ENCODE results near the gene PNMA8A.

The PNMA8A gene

GRCh38 chr19:46452186-46452585 lies 19.2 kb downstream of the PNMA8A start:
- H3K27ac ChIP-seq (ENCODE audit: insufficient read depth, low read length, poor library complexity, severe bottlenecking), result no peak overlapping the region

DNA sequence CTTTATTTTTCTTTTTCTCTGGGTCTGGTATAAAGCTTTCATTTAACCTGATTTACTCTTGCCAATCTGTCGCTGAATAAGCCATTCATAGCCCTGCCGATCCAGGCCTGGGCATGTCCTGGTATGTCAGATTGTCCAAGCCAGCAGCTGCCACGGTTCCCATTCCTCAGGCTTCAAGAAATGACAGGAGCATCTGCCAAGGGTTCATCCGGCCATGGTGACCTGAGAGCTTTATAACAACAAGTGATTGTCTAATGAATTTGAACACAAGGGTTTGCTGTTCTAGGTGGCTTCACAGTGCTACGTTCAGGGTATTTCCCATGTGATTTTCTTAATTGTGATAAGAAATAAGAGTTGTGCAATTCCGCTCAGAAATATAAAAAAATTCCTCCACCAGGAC lies 20.0 kb downstream of the PNMA8A start:
- no peak overlapping the region for H3K4me3 ChIP-seq (ENCODE audit: insufficient read depth, low read depth, low read length, poor library complexity, severe bottlenecking)
- no peak overlapping the region for H3K27ac ChIP-seq (ENCODE audit: insufficient read depth, low read length, poor library complexity, severe bottlenecking)
- H3K27me3 ChIP-seq (replicated peaks; ENCODE audit: control insufficient read depth, insufficient read depth, low read length, poor library complexity, severe bottlenecking), result no peaks in the 10 kb centered on the region
- DNase-seq, result no peak
- no peaks in the 10 kb centered on the region for H3K9me3 ChIP-seq (ENCODE audit: control insufficient read depth, low read length)
- H3K4me1 ChIP-seq (ENCODE audit: control insufficient read depth, insufficient read depth, low read length, poor library complexity, severe bottlenecking), result no peaks in the 10 kb centered on the region
- H3K36me3 ChIP-seq (ENCODE audit: control insufficient read depth, insufficient read depth, low read length), result no peaks in the 10 kb centered on the region

More at GRCh38 chr19:46452186-46452585, 19.2 kb downstream of the PNMA8A start:
- Histone ChIP-seq H3K4me1 (ENCODE audit: control insufficient read depth, insufficient read depth, low read length, poor library complexity, severe bottlenecking) (no peaks in the 10 kb centered on the region), H3K4me3 (ENCODE audit: insufficient read depth, low read depth, low read length, poor library complexity, severe bottlenecking) (no peak overlapping the region), H3K36me3 (ENCODE audit: control insufficient read depth, insufficient read depth, low read length) (no peaks in the 10 kb centered on the region), H3K27me3 (replicated peaks; ENCODE audit: control insufficient read depth, insufficient read depth, low read length, poor library complexity, severe bottlenecking) (no peaks in the 10 kb centered on the region), H3K9me3 (ENCODE audit: control insufficient read depth, low read length) (no peaks in the 10 kb centered on the region)
- no peak for DNase-seq

- Histone ChIP-seq H3K4me1 (ENCODE audit: control insufficient read depth, insufficient read depth, low read length, poor library complexity, severe bottlenecking) (no peaks in the 10 kb centered on the region), H3K27me3 (replicated peaks; ENCODE audit: control insufficient read depth, insufficient read depth, low read length, poor library complexity, severe bottlenecking) (no peaks in the 10 kb centered on the region), H3K36me3 (ENCODE audit: control insufficient read depth, insufficient read depth, low read length) (no peaks in the 10 kb centered on the region), H3K4me3 (ENCODE audit: insufficient read depth, low read depth, low read length, poor library complexity, severe bottlenecking) (no peak overlapping the region), H3K9me3 (ENCODE audit: control insufficient read depth, low read length) (no peaks in the 10 kb centered on the region), H3K27ac (ENCODE audit: insufficient read depth, low read length, poor library complexity, severe bottlenecking) (no peak overlapping the region)
- DNase-seq, result no peak
Measured at GRCh38 chr19:46450737-46451136, 20.6 kb downstream of the PNMA8A start.

DNA sequence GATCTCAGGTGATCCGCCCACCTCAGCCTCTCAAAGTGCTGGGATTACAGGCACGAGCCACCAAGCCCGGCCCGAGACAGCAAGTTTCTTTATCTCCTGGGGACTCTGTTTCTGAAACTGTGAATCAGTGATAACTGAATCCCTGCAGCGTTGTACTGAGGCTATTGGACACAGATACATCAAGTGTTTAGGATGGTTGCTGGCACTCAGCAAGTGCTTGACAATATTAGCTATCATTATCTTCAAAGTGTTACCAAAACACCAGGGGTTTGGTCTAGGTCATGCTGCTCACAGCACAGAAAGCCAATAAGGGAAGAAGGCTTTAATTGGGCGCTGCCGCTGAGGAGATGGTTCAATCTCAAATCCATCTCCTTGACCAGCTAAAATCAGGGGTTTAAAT lies 22.1 kb downstream of the PNMA8A start:
- no peaks in the 10 kb centered on the region for H3K27me3 ChIP-seq (replicated peaks; ENCODE audit: control insufficient read depth, insufficient read depth, low read length, poor library complexity, severe bottlenecking)
- no peaks in the 10 kb centered on the region for H3K4me1 ChIP-seq (ENCODE audit: control insufficient read depth, insufficient read depth, low read length, poor library complexity, severe bottlenecking)
- no peaks in the 10 kb centered on the region for H3K36me3 ChIP-seq (ENCODE audit: control insufficient read depth, insufficient read depth, low read length)
- DNase-seq, result no peak
- no peaks in the 10 kb centered on the region for H3K9me3 ChIP-seq (ENCODE audit: control insufficient read depth, low read length)
- no peak overlapping the region for H3K27ac ChIP-seq (ENCODE audit: insufficient read depth, low read length, poor library complexity, severe bottlenecking)
- no peak overlapping the region for H3K4me3 ChIP-seq (ENCODE audit: insufficient read depth, low read depth, low read length, poor library complexity, severe bottlenecking)

GRCh38 chr19:46448601-46449000 lies 22.8 kb downstream of the PNMA8A start:
- H3K4me3 ChIP-seq (ENCODE audit: insufficient read depth, low read depth, low read length, poor library complexity, severe bottlenecking), result no peak overlapping the region
- no peaks in the 10 kb centered on the region for H3K9me3 ChIP-seq (ENCODE audit: control insufficient read depth, low read length)
- H3K27ac ChIP-seq (ENCODE audit: insufficient read depth, low read length, poor library complexity, severe bottlenecking), result no peak overlapping the region
- no peaks in the 10 kb centered on the region for H3K4me1 ChIP-seq (ENCODE audit: control insufficient read depth, insufficient read depth, low read length, poor library complexity, severe bottlenecking)
- no peak for DNase-seq
- no peaks in the 10 kb centered on the region for H3K36me3 ChIP-seq (ENCODE audit: control insufficient read depth, insufficient read depth, low read length)
- no peaks in the 10 kb centered on the region for H3K27me3 ChIP-seq (replicated peaks; ENCODE audit: control insufficient read depth, insufficient read depth, low read length, poor library complexity, severe bottlenecking)

GRCh38 chr19:46447824-46448223 lies 23.5 kb downstream of the PNMA8A start:
- Histone ChIP-seq H3K27ac (ENCODE audit: insufficient read depth, low read length, poor library complexity, severe bottlenecking) (no peak overlapping the region), H3K36me3 (ENCODE audit: control insufficient read depth, insufficient read depth, low read length) (no peaks in the 10 kb centered on the region), H3K4me1 (ENCODE audit: control insufficient read depth, insufficient read depth, low read length, poor library complexity, severe bottlenecking) (no peaks in the 10 kb centered on the region), H3K9me3 (ENCODE audit: control insufficient read depth, low read length) (no peaks in the 10 kb centered on the region), H3K4me3 (ENCODE audit: insufficient read depth, low read depth, low read length, poor library complexity, severe bottlenecking) (no peak overlapping the region), H3K27me3 (replicated peaks; ENCODE audit: control insufficient read depth, insufficient read depth, low read length, poor library complexity, severe bottlenecking) (no peaks in the 10 kb centered on the region)
- DNase-seq, result no peak

GRCh38 chr19:46447006-46447405 lies 24.4 kb downstream of the PNMA8A start:
- H3K4me3 ChIP-seq (ENCODE audit: insufficient read depth, low read depth, low read length, poor library complexity, severe bottlenecking), result no peak overlapping the region
- H3K27me3 ChIP-seq (replicated peaks; ENCODE audit: control insufficient read depth, insufficient read depth, low read length, poor library complexity, severe bottlenecking), result no peaks in the 10 kb centered on the region
- no peaks in the 10 kb centered on the region for H3K4me1 ChIP-seq (ENCODE audit: control insufficient read depth, insufficient read depth, low read length, poor library complexity, severe bottlenecking)
- H3K9me3 ChIP-seq (ENCODE audit: control insufficient read depth, low read length), result no peaks in the 10 kb centered on the region
- no peak for DNase-seq
- no peak overlapping the region for H3K27ac ChIP-seq (ENCODE audit: insufficient read depth, low read length, poor library complexity, severe bottlenecking)
- H3K36me3 ChIP-seq (ENCODE audit: control insufficient read depth, insufficient read depth, low read length), result no peaks in the 10 kb centered on the region

GRCh38 chr19:46446021-46446420 lies 25.3 kb downstream of the PNMA8A start:
- H3K27me3 ChIP-seq (replicated peaks; ENCODE audit: control insufficient read depth, insufficient read depth, low read length, poor library complexity, severe bottlenecking), result no peaks in the 10 kb centered on the region
- no peak overlapping the region for H3K27ac ChIP-seq (ENCODE audit: insufficient read depth, low read length, poor library complexity, severe bottlenecking)
- no peaks in the 10 kb centered on the region for H3K4me1 ChIP-seq (ENCODE audit: control insufficient read depth, insufficient read depth, low read length, poor library complexity, severe bottlenecking)
- no peak for DNase-seq
- no peaks in the 10 kb centered on the region for H3K36me3 ChIP-seq (ENCODE audit: control insufficient read depth, insufficient read depth, low read length)
- no peak overlapping the region for H3K4me3 ChIP-seq (ENCODE audit: insufficient read depth, low read depth, low read length, poor library complexity, severe bottlenecking)
- H3K9me3 ChIP-seq (ENCODE audit: control insufficient read depth, low read length), result no peaks in the 10 kb centered on the region

DNA sequence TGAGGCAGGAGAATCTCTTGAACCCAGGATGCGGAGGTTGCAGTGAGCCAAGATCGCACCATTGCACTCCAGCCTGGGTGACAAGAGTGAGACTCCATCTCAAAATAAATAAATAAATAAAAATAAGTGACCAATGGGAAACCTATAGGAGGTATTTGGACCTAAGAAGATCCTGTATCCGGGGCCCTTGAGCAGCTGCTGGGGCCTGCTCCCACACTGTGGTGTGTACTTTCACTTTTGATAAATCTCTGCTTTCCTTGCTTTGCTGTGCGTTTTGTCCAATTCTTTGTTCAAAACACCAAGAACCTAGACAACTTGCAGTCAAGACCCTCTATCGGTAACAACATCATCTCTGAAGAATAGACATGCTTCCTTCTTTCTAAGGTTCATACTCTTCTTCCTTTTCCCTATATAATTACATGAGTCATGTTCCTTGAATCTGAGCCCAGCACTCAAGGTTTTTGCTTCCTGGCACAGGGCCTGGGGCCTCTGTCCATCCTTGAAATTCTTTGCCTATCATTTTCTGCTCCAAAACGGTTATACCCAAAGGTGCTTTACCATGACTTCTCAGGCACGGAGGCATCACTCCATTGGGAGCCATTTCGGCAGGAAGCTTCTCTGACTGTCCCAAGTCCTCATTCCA lies 28.4 kb downstream of the PNMA8A start:
- no peaks in the 10 kb centered on the region for H3K27me3 ChIP-seq (replicated peaks; ENCODE audit: control insufficient read depth, insufficient read depth, low read length, poor library complexity, severe bottlenecking)
- no peak for DNase-seq
- H3K36me3 ChIP-seq (ENCODE audit: control insufficient read depth, insufficient read depth, low read length), result no peaks in the 10 kb centered on the region
- H3K9me3 ChIP-seq (ENCODE audit: control insufficient read depth, low read length), result no peaks in the 10 kb centered on the region
- no peak overlapping the region for H3K4me3 ChIP-seq (ENCODE audit: insufficient read depth, low read depth, low read length, poor library complexity, severe bottlenecking)
- H3K4me1 ChIP-seq (ENCODE audit: control insufficient read depth, insufficient read depth, low read length, poor library complexity, severe bottlenecking), result no peaks in the 10 kb centered on the region
- H3K27ac ChIP-seq (ENCODE audit: insufficient read depth, low read length, poor library complexity, severe bottlenecking), result no peak overlapping the region

- Histone ChIP-seq H3K27ac (ENCODE audit: insufficient read depth, low read length, poor library complexity, severe bottlenecking) (no peak overlapping the region), H3K4me1 (ENCODE audit: control insufficient read depth, insufficient read depth, low read length, poor library complexity, severe bottlenecking) (no peaks in the 10 kb centered on the region), H3K27me3 (replicated peaks; ENCODE audit: control insufficient read depth, insufficient read depth, low read length, poor library complexity, severe bottlenecking) (no peaks in the 10 kb centered on the region), H3K36me3 (ENCODE audit: control insufficient read depth, insufficient read depth, low read length) (no peaks in the 10 kb centered on the region), H3K9me3 (ENCODE audit: control insufficient read depth, low read length) (no peaks in the 10 kb centered on the region), H3K4me3 (ENCODE audit: insufficient read depth, low read depth, low read length, poor library complexity, severe bottlenecking) (no peak overlapping the region)
- DNase-seq, result no peak
Measured at GRCh38 chr19:46441866-46442265, 29.5 kb downstream of the PNMA8A start.

Data from effector memory CD4-positive, alpha-beta T cell (primary cell).